ENCODE results near the gene BMP5.

DNA sequence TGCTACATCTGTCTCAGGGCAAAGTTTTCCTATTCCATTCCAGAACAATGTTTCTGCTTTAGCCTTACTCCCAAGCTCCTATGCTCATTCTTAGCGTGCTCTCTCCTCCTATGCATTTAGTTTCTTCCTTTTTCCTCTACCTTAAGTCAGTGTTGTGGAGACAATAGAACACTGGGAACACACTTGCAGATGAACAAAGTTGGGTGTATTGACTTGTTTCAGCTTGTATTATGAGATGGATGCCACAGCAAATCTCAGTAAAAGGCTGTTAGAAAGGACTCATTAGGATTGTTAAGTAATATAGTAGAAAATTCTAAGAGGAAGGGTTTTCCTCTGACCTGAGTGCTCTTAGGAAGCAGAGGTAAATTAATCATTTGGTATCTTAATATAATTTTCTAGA is 48.4 kb downstream of the BMP5 start:
- TF ChIP-seq, protein P1, sequence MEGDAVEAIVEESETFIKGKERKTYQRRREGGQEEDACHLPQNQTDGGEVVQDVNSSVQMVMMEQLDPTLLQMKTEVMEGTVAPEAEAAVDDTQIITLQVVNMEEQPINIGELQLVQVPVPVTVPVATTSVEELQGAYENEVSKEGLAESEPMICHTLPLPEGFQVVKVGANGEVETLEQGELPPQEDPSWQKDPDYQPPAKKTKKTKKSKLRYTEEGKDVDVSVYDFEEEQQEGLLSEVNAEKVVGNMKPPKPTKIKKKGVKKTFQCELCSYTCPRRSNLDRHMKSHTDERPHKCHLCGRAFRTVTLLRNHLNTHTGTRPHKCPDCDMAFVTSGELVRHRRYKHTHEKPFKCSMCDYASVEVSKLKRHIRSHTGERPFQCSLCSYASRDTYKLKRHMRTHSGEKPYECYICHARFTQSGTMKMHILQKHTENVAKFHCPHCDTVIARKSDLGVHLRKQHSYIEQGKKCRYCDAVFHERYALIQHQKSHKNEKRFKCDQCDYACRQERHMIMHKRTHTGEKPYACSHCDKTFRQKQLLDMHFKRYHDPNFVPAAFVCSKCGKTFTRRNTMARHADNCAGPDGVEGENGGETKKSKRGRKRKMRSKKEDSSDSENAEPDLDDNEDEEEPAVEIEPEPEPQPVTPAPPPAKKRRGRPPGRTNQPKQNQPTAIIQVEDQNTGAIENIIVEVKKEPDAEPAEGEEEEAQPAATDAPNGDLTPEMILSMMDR (IDR thresholded peaks at IDR 0.05; ENCODE audit: low read depth, low read length, missing input control): no peak
- no peak for TF ChIP-seq MAX (IDR thresholded peaks at IDR 0.05)
- TF ChIP-seq YY1 (IDR thresholded peaks at IDR 0.05): no peak

Data from liver (tissue), 2 donors.